ENCODE data around the gene HSH2D.
"Not testable (repeated sequence)": the region's sequence is repeated elsewhere in the genome, so short reads cannot be mapped to it uniquely, and the experiment has no call there.

The HSH2D gene

GRCh38 chr19:16155128-16155527 is 11.6 kb downstream of the HSH2D start:
- DNase-seq (ENCODE audit: low read depth in 2 of 2), result no peak

GRCh38 chr19:16156904-16157303 is 13.4 kb downstream of the HSH2D start:
- no peak for DNase-seq (ENCODE audit: low read depth in 2 of 2)

GRCh38 chr19:16157601-16158000 is 14.1 kb downstream of the HSH2D start:
- no peak for DNase-seq (ENCODE audit: low read depth in 2 of 2)

- no peak for DNase-seq (ENCODE audit: low read depth in 2 of 2)
Measured at GRCh38 chr19:16159655-16160054, 16.2 kb downstream of the HSH2D start.

GRCh38 chr19:16160445-16160942 is 17.0 kb downstream of the HSH2D start:
- no peak for DNase-seq (ENCODE audit: low read depth in 2 of 2)

- DNase-seq (ENCODE audit: low read depth in 2 of 2), result no peak
Measured at GRCh38 chr19:16160943-16161560, 17.6 kb downstream of the HSH2D start.

GRCh38 chr19:16161840-16162239 is 18.4 kb downstream of the HSH2D start:
- DNase-seq (ENCODE audit: low read depth in 2 of 2), result peak in 1 of 2 experiments; percentile 17

GRCh38 chr19:16164222-16164890 is 20.9 kb downstream of the HSH2D start:
- no peak for DNase-seq (ENCODE audit: low read depth in 2 of 2)

GRCh38 chr19:16166417-16166816 is 22.9 kb downstream of the HSH2D start:
- DNase-seq (ENCODE audit: low read depth in 2 of 2), result no peak

GRCh38 chr19:16167055-16167454 is 23.6 kb downstream of the HSH2D start:
- DNase-seq (ENCODE audit: low read depth in 2 of 2), result no peak

- DNase-seq (ENCODE audit: low read depth in 2 of 2), result no peak
Measured at GRCh38 chr19:16168465-16169081, 25.1 kb downstream of the HSH2D start.

GRCh38 chr19:16170134-16170533 is 26.6 kb downstream of the HSH2D start:
- DNase-seq (ENCODE audit: low read depth in 2 of 2), result no peak

- DNase-seq (ENCODE audit: low read depth in 2 of 2), result no peak
Measured at GRCh38 chr19:16175954-16176353, 32.5 kb downstream of the HSH2D start.

- not testable (repeated sequence) for DNase-seq (ENCODE audit: low read depth in 2 of 2)
Measured at GRCh38 chr19:16178866-16179265, 35.4 kb downstream of the HSH2D start.

GRCh38 chr19:16180611-16181010 is 37.1 kb downstream of the HSH2D start:
- DNase-seq (ENCODE audit: low read depth in 2 of 2), result peak; percentile 72 to 75

GRCh38 chr19:16184665-16185122 is 41.2 kb downstream of the HSH2D start:
- no peak for DNase-seq (ENCODE audit: low read depth in 2 of 2)

- peak; percentile 98 for DNase-seq (ENCODE audit: low read depth in 2 of 2)
Measured at GRCh38 chr19:16185123-16185767, 41.8 kb downstream of the HSH2D start, which contains the start of gene FAM32A. Gene FAM32A, plus strand, starts transcription at chr19:16185410. Its CDS starts 33 bp downstream, at chr19:16185443.

GRCh38 chr19:16185768-16186123 is 42.3 kb downstream of the HSH2D start:
- DNase-seq (ENCODE audit: low read depth in 2 of 2), result no peak

GRCh38 chr19:16188521-16188920 is 45.0 kb downstream of the HSH2D start:
- DNase-seq (ENCODE audit: low read depth in 2 of 2), result no peak

GRCh38 chr19:16190198-16190597 is 46.7 kb downstream of the HSH2D start:
- DNase-seq (ENCODE audit: low read depth in 2 of 2), result no peak

- DNase-seq (ENCODE audit: low read depth in 2 of 2), result no peak
Measured at GRCh38 chr19:16190736-16191135, 47.3 kb downstream of the HSH2D start.

GRCh38 chr19:16191216-16191908 is 47.9 kb downstream of the HSH2D start:
- no peak for DNase-seq (ENCODE audit: low read depth in 2 of 2)

All from fibroblast of skin of left biceps (primary cell).